AG09319 (cell line): ENCODE data around the gene PHKG2.

Experiments used
- DNase-seq: peaks from one replicate; pipeline ENCODE4 v3.0.0-alpha.2; 2010; ENCODE audit warnings: low read depth; ENCODE audit errors: extremely low read depth
- TF ChIP-seq, protein P1 (sequence below): IDR thresholded peaks from 2 replicates; pipeline ENCODE4 v1.5.1; 2011; ENCODE audit warnings: low read depth, mild to moderate bottlenecking, inconsistent platforms, low read length, moderate library complexity

Gene PHKG2

DNA sequence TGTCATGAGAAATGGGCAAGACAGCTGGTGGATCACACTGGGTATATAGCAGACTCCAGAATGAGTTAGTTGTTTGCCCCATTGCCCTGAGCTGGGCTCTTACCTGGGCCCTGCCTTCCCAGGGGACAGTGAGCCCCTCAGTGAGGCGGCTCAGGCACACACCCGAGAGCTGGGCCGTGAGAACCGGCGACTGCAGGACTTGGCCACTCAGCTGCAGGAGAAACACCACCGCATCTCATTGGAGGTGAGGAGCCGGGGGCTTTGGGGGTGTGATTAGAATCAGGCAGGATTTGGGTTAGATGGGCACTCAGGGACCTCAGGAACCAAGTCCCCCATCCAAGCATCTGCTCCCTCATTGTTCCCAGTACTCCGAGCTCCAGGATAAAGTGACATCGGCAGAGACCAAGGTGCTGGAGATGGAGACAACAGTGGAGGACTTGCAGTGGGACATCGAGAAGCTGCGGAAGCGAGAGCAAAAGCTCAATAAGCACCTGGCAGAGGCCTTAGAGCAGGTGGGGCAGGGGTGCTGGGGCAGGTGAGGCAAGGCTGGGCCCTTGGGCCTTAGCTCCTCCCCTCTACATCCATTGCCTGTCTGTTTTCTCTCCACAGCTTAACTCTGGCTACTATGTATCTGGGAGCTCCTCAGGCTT is 16.7 kb downstream of the PHKG2 start:
- no peak for DNase-seq
- TF ChIP-seq, protein P1, sequence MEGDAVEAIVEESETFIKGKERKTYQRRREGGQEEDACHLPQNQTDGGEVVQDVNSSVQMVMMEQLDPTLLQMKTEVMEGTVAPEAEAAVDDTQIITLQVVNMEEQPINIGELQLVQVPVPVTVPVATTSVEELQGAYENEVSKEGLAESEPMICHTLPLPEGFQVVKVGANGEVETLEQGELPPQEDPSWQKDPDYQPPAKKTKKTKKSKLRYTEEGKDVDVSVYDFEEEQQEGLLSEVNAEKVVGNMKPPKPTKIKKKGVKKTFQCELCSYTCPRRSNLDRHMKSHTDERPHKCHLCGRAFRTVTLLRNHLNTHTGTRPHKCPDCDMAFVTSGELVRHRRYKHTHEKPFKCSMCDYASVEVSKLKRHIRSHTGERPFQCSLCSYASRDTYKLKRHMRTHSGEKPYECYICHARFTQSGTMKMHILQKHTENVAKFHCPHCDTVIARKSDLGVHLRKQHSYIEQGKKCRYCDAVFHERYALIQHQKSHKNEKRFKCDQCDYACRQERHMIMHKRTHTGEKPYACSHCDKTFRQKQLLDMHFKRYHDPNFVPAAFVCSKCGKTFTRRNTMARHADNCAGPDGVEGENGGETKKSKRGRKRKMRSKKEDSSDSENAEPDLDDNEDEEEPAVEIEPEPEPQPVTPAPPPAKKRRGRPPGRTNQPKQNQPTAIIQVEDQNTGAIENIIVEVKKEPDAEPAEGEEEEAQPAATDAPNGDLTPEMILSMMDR = no peak

DNA sequence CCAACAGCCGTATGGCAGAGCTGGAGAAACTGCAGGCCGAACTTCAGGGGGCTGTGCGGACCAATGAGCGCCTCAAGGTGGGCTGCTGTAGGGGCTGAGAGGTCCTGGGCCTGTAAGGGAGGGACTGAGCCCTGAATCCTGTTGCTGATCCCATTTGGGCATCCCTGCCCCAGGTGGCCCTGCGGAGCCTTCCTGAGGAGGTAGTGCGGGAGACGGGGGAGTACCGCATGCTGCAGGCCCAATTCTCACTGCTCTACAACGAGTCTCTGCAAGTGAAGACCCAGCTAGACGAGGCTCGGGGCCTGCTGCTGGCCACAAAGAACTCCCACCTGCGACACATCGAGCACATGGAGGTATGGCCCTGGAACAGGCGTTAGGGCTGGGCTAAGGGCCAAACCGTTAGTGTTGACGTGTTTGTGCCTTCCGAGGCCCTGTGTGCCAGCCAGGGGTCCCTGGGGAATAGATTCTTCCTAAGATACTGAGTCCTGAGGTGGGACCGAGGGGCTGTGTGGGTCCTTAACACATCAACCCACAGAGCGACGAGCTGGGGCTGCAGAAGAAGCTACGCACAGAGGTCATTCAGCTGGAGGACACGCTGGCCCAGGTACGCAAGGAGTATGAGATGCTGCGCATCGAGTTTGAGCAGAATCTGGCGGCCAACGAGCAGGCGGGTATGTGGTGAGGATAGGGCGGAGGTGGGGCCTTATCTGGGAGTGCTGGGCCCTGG is 18.1 kb downstream of the PHKG2 start:
- TF ChIP-seq, protein P1 = no peak
- DNase-seq = no peak

DNA sequence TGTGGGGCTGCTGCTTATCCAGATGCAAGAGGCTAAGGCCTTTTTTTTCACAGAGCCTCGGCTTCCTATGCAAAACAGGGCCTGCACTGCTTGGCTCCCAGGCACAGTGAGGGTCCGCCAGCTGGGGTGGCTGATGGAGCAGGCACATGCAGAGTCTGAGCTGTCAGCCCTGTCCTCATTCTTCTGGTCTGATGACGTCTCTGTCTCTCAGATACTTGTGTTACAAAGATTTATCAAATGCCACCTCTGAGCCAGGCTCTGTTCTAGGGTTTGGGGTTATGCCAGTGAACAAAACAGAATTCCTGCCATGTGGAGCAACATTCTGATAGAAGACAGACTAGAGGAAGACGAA is 18.7 kb downstream of the PHKG2 start:
- no peak for DNase-seq
- TF ChIP-seq, protein P1 = no peak

DNA sequence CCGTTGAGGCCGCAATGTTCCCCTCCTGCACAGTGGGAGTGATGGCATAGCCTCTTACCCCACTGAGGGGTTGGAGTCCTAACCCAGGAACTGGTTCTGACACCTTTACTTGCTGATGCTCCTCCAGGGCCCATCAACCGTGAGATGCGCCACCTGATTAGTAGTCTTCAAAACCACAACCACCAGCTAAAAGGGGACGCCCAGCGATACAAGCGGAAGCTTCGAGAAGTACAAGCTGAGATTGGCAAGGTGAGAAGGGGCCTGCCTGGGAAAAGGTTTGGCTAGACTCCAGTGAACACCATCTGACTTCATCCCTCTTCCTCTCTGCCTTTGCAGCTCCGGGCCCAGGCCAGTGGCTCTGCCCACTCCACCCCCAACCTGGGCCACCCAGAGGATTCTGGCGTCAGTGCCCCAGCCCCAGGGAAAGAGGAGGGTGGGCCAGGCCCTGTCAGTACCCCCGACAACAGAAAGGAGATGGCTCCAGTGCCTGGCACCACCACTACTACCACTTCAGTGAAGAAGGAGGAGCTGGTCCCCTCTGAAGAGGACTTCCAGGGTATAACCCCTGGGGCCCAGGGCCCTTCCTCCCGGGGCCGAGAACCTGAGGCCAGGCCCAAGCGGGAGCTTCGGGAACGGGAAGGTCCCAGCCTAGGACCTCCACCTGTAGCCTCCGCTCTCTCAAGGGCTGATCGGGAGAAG is 19.7 kb downstream of the PHKG2 start:
- no peak for DNase-seq
- TF ChIP-seq, protein P1 = no peak

DNA sequence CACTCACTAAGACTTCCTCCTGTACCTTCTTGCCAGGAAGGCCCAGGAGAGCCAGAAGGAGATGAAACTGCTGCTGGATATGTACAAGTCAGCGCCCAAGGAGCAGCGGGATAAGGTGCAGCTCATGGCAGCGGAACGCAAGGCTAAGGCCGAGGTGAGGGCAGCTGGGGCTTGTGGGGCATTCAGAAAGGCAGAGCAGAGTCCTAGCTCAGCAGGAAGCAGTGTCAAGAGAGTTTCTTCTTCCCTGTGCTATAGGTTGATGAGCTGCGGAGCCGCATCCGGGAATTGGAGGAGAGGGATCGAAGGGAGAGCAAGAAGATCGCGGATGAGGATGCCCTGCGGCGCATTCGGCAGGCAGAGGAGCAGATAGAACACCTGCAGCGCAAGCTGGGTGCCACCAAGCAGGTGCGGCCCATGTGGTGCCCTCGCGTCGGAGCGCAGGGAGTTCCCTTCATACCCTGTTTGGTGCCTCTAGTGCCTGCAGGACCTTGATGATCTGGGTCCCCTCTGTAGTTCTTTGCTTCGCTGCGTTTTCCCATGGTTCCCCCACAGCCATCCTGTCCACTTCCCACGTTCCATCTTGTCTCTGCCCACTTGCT is 20.5 kb downstream of the PHKG2 start:
- no peak for DNase-seq
- TF ChIP-seq, protein P1 = no peak

DNA sequence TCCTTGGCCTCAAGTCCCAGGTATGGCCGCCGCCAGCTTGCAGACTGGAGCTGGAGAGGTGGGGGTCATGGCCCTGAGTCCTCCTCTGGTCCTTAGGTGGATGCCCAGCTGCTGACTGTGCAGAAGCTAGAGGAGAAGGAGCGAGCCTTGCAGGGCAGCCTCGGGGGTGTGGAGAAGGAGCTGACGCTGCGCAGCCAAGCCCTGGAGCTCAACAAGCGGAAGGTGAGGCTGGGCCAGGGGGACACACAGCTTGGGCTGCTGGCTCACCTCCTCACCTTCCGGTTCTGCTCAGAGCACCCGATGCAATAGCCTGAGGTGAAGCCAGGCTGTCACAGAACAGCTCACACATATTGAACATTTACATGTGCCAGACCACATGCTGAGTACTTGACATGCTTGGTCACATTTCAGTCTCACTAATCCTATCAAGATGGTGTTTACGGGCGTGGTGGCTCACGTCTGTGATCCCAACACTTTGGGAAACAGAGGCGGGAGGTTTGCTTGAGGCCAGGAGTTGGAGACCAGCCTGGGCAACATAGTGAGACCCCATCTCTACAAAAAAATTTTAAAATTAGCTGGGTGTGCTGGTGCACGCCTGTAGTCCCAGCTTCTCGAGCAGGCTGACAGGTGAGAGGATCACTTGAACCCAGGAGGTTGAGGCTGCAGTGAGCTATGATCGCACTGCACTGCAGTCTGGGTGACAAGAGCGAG is 21.3 kb downstream of the PHKG2 start:
- no peak for DNase-seq
- TF ChIP-seq, protein P1 = no peak
